HG03135 (cell line): Measurements from ENCODE around the gene DFFB.

ENCODE experiments used
- ATAC-seq: cut with Tn5 transposase; IDR thresholded peaks from one replicate; pipeline ENCODE4 v1.9.1; 2021; ENCODE audit warnings: mild to moderate bottlenecking, moderate library complexity; ENCODE audit not compliant: unreplicated experiment

DFFB gene

DNA sequence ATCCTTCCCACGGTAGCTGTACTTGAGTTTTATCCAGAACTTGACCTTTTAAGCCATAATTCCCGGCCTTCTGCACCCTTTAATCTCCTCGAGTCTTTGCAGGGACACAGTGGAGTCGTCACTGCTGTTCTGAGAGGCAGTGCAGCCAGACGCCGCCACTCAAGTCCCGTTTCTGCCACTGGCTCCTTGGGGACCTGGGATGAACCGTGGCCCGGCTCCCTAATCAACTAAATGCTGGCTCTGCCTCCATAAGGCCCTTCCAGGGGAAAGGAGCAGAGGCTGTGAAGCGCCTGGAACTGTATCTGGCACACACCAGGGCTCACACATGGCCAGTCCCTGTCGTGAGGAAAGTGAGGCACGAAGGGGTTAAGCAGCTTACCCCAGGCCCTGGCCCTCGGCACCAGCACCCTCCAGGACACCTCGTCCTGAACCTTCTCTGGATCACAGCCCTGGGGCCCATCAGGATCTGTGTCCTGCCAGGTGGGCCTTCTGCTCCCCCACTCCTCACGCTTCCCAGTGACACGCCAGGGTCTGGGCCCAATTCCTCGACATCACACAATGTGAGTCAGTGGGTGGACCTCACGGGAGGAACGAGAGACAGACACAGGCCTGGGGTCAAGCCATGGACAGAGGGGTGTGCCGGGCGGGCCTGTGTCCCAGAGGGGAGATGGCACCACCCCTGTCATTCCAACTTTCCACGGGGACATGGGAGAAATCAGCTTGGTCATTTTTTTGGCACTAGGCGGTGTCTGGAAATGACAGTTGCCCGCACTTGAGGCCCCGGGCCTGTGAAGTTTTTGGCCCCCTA is 66.3 kb downstream of the DFFB start:
- no peak for ATAC-seq

DNA sequence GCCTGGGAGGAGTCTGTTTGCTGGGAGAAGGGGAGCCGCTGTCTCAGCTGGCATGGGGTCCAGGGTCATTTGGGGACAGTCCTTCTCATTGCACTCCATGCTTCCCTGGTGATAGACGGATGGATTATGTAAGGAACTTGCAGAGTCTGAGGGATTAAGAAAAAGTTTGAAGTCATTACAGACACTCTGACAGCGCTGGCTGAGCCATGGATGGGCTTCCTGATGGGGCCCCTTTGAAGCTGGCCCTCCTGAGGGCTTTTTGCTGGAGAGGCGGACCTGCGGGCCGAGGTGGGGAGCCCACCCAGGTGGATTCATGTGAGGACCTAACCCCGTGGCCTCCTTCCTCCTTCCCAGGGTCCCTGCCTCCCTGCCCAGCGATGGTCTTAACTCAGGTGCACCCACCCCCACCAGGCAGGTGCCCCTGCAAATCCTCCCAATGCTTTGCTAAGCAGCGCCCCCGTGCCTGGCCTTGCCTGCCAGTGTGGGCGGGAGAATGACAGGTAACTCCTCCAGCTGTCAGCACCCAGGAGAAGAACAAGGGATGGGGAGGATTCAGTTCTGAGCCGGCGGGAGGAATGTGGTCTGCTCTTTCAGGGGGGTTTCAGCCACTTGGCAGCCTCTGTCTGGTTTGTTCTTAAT is 67.0 kb downstream of the DFFB start:
- ATAC-seq: no peak

DNA sequence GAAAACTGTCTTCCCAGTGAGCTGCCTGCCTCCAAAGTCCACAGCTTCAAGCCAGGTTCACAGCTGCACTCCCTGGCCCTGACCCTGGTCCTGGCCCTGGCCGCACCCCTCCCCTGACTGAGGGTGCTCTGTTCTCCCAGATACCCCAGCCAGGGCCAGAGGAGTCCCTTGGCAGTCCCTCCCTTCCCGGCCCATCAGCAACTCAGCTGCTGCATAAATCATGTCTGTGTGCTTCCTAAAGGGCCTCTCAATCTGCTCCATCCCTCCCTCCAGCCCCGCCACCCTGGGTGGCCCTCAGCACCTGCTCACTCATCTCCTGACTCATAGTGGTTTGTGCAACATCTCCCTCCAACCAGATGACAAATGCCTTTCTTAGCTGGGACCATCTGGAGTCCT is 67.5 kb downstream of the DFFB start:
- no peak for ATAC-seq

DNA sequence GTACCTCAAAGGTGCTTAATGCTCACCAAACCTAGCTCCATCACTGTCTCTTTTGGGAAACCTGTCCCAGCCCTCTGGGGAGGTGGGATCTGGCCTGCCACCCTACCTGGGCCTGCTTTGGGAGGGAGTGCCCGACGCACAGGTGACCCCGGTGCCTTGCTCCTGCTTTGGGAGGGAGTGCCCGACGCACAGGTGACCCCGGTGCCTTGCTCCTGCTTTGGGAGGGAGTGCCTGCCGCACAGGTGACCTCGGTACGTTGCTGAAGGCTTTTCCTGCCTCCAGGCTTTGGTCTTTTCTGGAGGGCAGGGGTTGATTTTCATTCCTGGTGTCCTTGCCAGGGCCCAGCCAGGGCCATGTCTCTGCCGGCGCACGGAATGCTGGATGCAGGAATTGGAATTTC is 68.0 kb downstream of the DFFB start:
- ATAC-seq: no peak

DNA sequence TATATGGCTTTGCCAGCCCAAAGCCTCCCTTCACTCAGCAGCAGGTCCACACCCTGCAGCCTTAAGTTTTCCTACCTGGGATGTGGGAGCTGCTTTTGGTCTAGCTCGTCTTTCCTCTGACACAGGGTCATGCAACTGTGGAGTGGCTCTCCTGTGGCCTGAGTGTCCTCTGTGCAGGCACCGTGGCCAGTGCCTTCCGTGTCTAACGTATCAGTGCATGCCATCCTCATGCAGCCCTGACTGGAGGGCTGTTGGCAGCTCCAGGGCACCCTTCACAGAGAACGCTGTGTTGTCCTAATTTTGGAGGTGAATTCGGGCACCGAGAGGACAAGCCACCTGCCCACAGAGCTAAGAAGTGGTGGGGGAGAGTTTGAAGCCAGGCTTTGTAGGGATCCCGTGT is 68.5 kb downstream of the DFFB start:
- no peak for ATAC-seq

DNA sequence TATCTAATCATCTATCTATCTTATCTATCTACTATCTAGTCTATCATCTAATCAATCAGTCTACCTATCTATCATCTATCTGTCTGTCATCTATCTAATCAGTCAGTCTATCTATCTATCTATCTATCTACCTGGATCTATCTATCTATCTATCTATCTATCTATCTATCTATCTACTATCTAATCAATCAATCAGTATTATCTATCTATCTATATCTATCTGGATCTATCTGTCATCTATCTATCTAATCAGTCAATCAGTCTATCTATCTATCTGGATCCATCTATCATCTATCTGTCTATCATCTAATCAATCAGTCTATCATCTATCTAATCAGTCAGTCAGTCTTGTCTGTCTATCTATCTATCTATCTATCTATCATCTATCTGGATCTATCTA is 69.7 kb downstream of the DFFB start:
- ATAC-seq: no peak

DNA sequence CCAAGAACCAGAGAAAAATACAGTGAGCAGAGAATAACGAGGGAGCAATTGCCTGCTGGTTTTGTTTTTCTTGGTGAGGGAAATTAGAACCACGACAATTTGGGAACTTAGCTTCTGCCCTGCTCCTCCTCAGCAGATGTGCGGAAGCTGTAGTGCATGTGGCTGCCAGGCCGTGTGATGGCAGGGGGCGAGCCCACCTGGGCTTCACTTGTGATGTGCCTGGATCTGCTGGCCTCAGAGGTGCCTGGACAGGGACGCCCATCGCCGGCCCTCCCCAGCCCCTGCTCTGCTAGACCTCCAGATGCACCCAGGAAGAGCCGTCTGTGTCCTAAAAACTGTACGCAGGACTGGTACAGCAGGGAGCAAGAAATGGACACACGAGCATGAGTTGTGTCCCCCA is 71.3 kb downstream of the DFFB start:
- ATAC-seq: no peak

DNA sequence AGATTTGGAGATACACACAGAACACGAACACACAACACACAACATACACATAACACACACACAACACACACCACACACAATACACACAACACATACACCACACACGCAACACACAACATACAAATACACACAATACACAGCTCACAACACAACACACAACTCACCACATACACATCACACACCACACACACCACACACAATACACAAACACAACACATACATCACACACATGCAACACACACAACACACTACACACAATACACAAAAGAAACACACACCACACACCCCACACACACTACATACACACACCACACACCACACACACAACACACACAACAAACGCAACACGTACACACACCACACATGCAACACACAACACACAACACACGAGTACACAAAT is 71.8 kb downstream of the DFFB start:
- ATAC-seq: no peak

DNA sequence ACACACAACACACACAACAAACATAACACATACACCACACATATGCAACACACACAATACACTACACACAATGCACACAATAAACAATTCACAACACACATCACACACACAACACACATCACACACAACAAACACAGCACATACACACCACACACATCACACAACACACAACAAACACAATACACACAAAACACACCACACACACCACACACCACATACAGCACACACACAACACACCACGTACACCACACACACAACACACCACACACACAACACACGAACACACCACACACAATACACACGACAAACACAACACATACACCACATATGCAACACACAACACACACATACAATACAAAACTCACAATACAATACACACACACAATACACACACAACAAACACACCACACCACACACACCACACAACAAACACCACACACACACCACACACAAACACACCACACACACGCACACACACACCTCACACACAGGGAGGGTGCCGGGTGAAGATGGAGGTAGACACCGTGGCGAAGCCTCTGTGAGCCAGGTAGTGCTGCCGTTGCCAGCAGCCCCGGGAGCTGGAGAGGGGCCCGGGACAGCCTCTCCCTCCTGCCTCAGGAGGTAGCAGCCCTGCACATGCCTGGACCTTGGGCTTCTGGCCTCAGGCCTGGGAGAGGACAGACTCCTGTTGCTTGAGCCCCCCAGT is 73.2 kb downstream of the DFFB start:
- ATAC-seq: no peak

DNA sequence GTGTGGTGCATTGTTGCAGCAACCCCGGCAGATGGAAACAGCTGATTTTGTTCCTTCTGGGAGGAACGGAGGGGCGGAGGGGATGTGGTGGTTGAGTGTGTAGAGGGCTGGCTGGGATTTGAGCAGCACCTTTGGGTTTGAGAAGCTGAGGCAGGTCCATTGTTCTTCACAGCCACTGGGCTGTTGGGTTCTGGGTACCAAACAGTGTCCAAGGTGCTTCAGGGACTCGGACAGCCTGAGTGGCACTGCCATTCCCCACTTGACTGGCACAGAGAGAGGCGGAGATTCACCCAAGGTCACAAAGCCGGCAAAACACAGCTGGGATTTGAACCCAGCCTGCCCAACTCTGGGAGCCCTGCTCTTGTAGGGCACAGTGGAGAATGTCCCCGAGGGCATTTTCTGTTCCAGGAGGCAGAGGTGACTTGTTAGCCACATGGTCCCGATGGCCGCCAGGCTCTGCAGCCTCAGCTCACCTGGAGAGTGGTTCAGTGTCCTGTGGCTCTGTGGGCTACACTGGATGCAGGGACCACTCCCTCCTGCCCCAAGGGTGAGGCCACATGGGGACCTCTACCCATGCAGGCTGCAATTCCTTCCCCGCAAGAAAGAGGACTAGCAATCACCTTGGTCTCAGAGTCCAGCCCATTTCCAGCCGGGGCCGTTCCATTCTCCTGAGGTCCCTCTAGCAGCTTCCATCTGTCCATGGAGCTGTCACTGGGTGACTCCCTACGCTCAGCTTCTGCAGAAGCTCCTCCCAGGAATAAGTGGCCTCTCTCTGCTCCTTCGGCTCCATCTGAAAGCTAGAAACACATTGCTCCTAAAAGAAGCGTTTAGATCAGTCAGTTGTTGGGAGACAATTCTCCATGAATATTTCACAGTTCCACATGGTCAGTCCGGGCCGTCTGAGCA is 74.0 kb downstream of the DFFB start:
- ATAC-seq: no peak

DNA sequence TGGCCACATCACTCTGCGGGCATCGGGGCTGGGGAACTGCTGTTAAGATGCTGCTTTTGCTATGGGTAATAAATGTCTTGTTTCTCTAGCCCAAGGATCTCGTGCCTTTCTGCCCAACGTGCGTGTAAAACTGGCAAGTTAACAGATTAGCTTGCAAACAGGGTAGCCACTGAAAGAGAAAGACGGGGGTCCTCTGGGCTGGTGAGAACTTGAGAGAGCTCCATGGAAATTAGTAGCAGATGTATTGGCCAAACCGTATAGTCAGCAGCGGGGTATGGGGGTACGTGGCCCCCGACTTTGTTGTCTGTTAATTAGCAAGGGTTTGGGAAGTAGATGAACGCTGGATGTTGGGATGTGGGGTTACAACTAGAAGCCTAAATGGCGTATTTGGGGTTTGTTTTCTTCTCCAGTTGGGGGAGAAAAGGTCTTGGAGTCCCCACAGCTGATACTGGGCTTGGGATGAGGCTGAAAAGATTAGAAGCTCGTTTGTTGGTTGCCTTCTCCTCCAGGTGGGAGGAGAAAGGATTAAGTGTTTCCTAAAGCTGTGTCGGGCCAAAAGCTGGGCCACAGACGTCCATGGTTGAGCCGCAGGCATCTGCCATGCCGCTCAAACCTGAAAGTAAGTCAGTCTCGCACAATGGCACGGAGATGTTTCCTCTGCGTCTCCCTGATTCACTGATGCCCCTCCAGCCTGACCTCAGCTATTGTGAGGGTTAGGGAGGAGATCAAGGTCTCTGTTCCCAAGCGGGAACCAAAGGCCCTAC is 75.1 kb downstream of the DFFB start:
- no peak for ATAC-seq
